HPDE6-E6E7 (cell line): Measurements from ENCODE around the gene FAM219B.
A peak's percentile ranks its signal among the peaks of the same experiment; 100 is the strongest.

Experiments
- DNase-seq: peaks from one replicate; pipeline ENCODE4 v3.0.0; 2011; ENCODE audit warnings: missing footprints; ENCODE audit errors: extremely low spot score

The FAM219B gene

DNA sequence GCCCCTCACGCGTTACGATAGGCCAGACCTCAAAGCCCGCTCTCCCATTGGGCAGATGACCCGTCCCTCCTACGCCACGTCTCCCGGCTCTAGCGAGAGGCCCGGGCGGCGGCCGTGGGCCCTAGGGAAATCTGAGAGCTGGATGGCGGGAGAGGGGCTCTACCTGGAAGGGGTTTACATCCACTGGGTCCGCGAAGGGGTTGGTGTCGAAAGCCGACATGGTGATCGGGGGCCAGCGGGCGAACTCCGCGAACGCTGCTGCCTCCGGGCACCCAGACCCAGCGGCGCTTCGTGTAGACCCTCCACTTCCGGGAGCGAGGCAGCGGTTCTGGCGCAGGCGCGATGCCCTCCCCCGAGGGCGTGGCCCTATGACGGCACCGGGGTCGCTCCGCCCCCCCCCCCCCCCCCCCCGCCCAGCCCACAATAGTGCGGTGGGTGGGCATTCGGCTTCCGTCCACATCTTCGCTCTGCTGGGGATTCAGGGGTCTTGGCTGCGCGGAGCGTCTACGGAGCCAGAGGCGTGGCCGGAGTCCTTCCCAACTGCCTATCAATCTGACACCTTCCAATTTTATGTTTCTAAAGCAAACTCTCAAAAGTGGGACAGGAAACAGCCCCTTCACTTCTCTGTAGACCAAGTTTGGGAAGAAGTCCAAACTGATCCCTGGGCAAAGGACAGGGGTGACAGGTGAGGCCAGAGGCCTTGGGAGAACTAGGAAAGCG lies 33.5 kb downstream of the FAM219B start, which contains the start of gene SCAMP2:
Gene SCAMP2, minus strand, starts transcription at position 330 of the 720 bp plus-strand sequence. Its CDS starts 110 bp downstream, at position 220.
- peak; percentile 95 for DNase-seq

DNA sequence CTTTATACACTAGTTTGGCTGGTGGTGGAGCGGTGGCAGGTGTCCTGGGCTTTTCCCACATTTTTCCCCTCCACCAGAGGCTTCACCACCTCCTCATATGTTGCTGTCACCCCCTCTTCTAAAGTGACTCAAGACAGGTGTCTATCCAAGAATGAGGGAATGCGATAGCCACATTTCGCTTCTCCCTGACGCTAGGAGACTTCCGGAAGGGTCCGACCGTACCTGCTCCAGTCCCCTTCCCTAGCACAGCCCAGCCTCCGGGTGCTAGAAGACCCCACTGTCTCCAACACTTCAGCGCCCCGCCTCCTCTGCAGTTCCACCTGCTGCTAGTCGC lies 34.0 kb downstream of the FAM219B start:
- DNase-seq, result no peak

DNA sequence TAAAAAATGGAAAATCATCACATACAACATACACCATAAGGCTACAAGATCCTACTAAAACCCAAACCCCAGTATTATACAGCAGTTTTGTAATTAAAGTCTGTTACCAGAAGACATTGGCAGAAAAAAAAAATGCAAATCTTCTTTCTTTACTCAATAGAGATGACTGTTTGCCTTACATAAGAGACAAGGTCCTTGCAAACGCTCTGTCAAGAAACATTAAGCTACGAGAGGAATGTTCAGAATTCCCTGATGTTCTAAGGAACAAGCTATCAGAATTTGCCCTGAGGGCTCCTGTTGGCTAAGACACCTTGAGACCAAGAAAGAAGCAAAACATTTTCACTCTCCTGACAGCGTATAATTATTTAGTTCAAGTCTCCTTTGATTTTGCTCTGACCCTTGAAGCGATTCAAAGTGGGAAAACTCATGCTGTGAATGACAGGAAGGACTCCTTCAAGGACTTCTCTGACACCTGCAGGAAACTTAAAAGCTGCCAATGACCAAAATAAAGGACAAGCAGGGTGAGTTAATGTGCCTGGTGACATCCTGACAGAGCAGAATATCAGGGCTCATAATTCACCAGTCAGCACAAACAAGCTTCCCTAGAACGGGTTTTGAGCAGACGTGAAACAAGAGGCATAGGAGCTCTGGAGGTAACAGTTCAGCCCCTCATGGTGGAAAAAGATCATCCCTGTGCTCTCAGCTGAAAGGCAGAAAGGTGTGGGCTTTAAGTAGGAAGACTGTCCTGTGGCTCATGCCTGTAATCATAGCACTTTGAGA lies 36.0 kb downstream of the FAM219B start:
- DNase-seq, result no peak

DNA sequence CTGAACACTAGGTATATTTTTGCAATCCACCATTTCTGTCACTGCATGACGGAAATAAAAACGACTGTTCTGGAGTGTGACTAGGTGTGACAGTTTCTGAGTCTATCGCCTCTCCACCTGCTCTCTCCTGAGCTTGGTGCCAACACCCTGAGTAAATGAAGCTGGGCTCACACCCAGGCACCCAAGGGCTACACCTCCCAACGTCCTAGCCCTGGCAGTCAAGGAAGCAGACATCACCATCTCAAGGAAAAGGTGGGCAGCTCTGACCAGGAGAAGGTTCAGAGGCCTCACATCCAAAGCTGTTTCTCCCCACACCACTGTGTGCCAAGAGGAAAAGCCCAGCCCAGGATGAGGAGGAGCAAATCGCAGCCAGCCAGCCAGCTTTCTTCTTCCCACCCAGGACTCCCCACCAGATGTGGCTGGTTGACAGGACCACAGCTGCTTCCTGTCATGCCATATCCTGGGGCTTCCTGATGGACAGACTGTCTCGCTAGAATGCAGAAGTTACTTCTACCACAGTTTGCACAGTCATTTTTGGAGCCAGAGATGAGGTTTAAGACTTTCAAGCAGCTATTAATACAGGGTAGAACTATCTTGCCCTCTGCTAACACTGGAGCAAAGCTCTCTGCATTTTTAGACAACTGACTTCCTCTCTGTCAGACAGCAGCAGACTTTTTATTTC lies 36.8 kb downstream of the FAM219B start:
- no peak for DNase-seq

DNA sequence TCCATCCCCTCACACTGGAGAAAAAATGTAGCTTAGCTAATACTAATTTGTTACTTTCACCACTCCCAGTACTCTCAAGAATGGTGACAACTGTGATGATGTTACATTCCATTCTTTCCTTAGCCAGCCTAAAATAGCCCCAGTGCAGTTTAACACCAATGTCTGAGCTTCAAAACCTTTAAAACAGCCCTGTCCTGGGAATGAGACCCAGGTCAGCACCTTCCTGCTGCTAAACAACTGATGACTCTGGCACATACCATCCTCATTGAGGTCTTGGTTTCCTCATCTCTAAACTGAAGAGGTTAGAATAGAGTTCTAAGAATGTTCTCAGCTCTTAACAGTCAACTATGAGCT lies 37.3 kb downstream of the FAM219B start:
- no peak for DNase-seq

DNA sequence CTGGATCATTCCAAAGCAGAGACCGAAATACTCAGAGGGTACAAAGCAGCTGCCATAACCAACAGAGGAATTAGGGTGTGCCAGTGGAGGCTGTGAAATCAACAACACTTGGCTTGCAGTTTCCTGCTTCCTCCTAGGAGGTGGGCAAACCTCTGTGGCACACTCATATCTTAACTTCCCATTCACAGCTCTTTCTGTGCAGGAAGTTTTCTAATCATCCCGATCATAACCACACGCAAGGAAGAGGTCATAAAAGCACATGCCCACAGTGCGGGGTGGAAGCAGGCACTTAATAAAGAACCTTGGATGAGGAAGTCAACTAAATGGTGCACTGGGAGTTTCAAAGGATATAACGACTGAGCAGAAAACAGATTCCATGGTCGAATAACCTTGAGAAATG lies 38.6 kb downstream of the FAM219B start:
- no peak for DNase-seq

DNA sequence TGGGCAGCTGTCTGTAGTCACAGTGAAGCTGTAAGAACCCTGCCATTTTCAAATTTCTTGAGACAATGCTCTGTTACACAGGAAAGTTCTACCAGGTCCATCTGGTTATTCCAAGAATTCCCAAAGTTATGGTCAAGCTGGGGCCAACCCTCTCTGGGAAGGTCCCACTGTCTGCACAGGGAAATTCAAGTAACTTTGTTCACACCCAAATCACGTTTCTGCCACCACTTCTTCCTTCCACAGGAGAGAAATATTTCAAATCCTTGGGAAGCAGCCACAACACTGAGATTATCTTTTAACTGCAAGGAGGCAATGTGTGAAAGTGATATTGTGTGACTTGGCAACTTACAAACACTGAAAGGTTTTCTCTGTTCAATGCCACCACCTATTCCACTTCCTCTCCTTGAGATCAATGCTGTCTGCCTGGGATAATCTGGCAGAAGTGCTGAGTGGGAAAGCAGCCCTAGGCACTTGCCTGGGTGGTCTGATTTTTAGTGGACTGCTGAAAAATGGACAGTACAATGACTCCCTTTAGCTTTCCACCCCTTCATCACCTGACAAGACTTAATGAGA lies 39.1 kb downstream of the FAM219B start:
- DNase-seq, result no peak

DNA sequence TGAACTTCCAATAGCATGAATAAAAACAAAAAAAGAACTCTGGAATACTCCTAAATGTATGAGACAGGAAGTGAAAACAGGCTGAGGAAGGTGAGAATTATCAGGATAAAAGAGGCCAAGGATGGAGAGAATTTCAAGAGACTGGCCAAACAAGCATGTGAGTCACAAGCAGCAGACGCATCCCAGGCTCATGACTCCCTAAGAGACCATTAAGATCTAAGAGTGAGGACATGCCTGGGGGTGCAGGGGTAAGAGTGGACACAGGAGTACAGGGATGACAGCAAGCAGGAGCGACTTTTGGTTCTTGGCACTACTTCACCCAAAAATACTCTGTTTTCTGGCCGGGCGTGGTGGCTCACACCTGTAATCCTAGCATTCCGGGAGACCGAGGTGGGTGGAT lies 40.6 kb downstream of the FAM219B start:
- peak; percentile 94 for DNase-seq

DNA sequence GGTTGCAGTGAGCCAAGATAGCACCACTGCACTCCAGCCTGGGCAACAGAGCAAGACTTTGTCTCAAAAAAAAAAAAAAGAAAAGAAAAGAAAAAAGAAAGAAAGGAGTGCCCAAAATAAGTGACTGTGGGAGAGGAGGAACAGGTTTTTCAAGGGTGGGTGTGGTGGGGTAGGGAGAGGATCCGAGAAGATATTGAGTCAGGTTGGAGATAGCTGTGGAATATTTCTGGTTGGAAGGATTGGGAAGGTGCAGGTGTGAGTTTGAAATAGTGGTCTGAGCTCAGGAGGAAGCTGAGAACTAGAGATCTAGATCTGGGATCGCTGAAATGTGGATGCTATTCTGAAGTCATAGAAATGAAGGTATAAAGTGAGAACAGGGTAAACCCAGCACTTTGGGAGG lies 41.3 kb downstream of the FAM219B start:
- DNase-seq, result no peak

DNA sequence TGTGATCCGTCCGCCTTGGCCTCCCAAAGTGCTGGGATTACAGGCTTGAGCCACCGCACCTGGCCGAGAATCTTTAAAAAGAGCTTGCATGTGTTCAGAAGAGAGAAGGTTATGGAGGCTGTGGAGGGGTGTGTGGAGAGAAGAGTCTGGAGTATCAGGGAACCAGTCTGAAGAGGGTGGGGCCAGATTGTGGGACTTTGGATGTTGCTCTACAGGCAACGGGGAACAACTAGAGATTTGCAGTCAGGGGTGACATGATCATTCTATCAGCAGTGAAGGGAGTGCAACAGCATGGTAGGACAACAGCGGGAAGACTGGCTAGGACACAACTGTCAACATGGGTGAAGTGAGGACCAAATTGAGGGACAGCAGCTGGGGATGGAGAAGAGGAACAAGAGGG lies 42.4 kb downstream of the FAM219B start:
- no peak for DNase-seq

DNA sequence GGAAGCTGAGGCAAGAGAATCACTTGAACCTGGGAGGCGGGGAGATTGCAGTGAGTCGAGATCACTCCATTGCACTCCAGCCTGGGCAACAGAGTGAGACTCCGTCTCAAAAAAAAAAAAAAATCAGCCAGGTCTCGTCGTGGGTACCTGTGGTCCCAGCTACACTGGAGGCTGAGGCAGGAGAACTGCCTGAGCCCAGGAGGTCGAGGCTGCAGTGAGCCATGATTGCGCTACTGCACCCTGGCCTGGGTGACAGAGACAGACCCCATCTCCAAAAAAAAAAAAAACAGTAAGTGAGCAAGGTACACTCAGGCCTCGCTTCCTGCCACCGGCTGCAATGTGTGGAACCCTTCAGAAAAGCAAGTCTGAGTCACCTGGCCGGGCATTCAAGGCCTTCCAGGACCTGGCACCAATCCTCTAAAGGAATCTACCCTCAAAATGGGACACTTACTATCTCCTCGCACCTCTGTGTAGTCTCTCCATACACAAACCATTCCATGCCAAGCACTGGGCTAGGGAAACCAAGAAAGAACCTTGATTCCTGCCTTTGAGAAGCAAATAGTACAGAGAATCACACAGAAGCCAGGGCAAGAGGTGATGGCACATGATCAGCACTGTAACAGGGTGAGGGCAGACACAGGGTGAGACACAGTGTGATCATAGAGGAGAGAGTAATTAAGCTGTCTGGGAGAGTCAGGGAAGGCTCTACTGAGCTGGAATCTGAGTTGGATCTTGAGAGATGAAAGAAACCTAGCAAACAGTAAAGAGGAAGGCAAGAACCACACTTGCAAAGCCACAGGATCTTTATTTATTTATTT lies 43.2 kb downstream of the FAM219B start:
- DNase-seq, result no peak

DNA sequence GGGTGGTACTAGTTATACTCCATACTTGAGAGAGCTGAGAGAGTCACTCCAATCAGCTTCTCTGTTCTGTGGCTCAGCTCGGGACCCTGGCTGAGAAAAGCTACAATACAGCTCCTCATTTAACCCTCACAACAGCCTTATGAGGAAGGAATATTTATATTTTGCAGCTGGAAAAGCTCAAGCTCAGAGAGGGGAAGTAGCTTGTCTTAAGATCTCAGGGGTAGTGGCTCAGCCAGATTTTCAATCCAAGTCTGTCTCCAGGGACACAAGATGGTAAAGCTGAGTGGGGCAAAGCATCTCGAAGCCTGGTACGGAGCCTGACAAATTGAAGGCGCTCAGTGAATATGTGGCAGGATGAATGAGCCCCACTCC lies 48.3 kb downstream of the FAM219B start:
- no peak for DNase-seq

DNA sequence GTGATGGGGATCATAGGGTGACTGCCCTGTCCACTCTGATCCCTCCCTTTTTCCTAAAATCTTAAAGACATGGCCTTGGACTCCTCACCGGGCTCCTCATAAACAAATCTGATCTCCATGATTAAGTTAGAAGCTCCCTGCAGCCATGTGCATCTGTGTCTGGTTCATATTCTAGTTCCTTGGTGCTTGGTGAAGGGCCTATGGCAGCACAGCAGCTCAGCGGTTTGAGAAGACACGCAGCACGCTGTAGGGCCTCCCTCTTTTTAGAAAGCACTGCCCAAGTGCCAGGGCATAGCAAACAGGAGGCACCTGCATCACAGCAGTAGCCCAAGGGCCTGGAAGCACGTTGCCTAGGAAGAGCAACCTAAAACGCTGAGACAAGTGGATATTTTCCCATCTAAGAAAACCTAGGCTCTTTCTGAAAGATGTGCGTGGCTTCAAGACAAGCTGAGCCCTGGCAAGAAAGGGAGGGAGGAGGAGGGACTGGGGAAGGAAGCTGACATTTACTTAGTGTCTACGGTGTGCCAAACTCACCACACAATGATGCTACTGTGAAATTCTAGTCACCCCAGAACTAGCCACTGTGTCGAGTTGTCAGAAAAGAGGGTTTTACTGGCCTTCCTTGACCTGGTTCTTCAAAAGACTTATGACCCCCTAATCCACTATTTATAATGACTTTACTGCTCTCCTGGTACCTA lies 48.8 kb downstream of the FAM219B start:
- no peak for DNase-seq

DNA sequence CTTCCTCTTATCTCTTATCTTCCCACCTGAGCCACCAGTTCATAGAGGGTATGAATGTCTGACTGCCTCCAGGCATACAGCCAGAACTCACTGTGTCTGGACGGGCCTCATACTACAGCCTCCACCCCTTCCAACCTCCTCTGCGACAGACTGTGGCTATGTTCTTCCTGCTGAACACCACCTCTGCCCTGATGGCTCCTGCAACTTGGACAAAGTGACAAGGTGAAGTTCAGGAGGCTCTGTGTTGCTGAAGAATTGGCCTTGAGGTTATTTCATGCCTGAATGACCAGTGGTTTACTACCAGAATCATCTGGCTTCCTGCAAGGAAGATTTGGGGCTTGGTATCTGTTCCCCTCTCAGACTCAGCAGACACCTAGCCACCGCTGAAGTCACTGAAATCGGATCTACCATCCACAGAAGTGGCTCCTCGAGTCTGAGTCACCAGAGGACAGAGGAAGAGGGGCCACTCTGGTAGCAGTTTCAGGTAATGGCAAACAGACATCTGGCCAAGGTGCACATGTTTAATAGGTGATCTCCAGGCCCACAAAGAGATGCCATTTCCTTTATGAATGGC lies 49.5 kb downstream of the FAM219B start:
- DNase-seq, result no peak

DNA sequence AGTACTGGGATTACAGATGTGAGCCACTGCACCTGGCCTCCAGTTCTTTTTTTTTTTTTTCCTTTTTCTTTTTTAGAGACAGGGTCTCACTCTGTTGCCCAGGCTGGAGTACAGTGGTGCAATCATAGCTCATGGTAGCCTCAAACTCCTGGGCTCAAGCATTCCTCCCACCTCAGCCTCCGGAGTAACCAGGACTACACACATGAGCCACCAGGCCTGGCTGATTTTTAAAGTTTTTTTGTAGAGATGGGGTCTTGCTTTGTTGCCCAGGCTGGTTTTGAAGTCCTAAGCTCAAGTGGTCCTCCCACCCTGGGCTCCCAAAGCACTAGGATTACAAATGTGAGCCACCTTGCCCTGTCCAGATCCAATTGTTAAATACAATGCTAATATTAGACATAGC lies 50.1 kb downstream of the FAM219B start:
- no peak for DNase-seq

DNA sequence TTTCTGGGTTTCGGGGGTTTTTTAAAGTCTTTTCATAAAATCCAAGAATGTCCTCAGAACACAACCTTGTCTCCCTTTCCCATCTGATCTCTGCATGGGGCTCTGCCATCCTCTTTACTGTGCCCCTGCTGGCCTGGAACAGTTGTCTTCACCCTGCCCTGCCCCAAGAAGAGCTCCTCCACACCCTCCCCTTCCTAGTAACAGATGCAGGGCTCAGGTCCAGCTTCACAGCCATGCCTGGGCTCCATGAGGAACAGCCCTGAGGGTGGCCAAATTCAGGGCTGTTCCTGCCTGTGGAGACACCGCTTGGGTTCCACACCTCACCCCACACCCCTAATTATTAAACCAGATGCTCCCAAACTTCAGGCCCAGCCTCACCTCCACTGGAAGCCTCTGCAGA lies 50.8 kb downstream of the FAM219B start:
- DNase-seq, result no peak

DNA sequence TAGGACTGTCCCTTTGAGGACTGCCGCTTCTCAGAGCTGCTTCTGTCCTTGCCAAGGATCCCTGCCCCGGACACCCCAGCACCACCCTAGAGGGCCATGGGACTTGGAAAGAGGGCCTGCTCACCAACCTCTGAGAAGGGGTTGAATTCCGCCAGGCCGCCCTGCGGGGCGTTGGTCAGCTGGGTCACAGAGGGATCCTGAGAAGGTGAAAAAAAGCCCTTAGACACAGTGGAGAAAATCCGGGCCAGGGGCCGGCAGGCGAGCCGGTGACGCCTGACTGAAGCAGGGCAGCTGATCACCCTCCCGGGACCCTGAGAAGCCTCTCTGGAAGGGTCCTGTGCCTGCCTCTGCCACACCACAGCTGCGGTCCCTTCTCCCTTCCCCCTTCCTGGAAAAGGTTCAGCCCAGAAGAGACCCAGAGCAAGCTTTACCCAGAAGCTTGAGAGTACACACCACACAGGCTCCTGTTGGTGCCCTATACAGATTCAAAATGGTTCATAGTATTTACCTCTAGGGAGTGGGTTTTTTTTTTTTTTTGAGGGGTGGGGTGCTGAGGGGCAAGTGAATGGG lies 52.1 kb downstream of the FAM219B start:
- no peak for DNase-seq

DNA sequence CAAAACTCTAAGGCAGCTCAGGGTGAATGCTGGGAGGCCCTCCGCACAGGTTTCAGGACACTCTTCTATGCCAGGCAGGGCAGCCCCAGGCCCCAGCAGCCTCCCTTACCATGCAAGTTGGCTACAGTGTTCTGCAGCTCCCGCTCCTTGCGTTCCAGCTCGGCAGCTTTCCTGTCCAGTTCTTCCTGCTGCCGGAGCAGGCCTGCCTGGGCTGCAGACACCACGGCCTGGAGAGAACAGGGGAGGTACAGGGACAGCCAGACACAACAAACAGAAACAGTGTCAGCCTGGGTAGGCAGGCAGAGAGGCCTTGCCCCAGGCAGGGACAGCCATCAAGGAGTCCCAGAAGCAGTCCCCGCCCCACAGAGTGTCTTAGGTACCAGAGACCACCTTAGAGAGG lies 54.7 kb downstream of the FAM219B start:
- no peak for DNase-seq

DNA sequence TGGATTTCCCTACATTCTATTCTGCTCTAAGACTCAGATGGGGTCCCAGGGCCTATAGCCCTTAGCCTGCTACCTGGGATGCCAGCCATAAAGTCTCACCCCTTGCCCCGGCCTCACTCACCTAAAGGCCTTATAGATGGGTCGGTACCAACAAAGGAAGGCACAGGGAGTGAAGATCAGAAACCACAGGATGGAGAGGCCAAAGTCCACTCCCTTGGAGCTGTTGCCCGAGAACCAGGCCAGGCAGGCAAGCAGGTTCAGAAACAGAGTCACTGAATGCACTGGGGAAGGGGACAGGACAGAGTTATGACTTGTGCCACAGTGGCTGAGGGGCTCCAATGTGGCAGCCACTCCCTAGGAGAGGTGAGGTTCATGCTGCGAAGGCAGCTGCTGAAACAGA lies 56.3 kb downstream of the FAM219B start:
- DNase-seq, result no peak
